CD14-positive monocyte (primary cell): ENCODE measurements around the gene LRRC28. TPM values are rescaled to one million over a fixed set of nuclear protein-coding genes. Genes with fewer than 3 reads are reported as not detected.

Experiments used
- DNase-seq, 3 donors: peaks; one replicate each; pipeline ENCODE4 v3.0.0-alpha.2; 2011 to 2022
- H2AFZ ChIP-seq: 2 replicates; pipeline ENCODE4 v1.6.0; 2012; ENCODE audit warnings: mild to moderate bottlenecking, low read depth, low read length, inconsistent platforms; ENCODE audit not compliant: insufficient read depth, poor library complexity, severe bottlenecking
- H3K27ac ChIP-seq, 2 donors: 1 replicate in 1 of 2; 2 replicates in 1 of 2; pipeline ENCODE4 v1.5.1; 2012 to 2013; ENCODE audit warnings: low read length in 2 of 2, control low read depth in 1 of 2, inconsistent platforms in 1 of 2, low read depth in 1 of 2, mild to moderate bottlenecking in 1 of 2
- H3K27me3 ChIP-seq, 2 donors: one replicate each; pipeline versions ENCODE4 v1.6.0 to v1.6.1; 2011 to 2013; ENCODE audit warnings: low read length in 2 of 2; ENCODE audit not compliant: control insufficient read depth in 2 of 2, insufficient read depth in 2 of 2
- H3K36me3 ChIP-seq, 2 donors: replicated peaks in 1 of 2; 1 replicate in 1 of 2; 2 replicates in 1 of 2; pipeline versions ENCODE4 v1.5.1 to v1.6.1; 2012 to 2013; ENCODE audit warnings: low read length in 2 of 2, control low read depth in 1 of 2, inconsistent platforms in 1 of 2, mild to moderate bottlenecking in 1 of 2; ENCODE audit not compliant: insufficient read depth in 2 of 2, control insufficient read depth in 1 of 2
- H3K4me1 ChIP-seq, 2 donors: 1 replicate in 1 of 2; 2 replicates in 1 of 2; pipeline versions ENCODE4 v1.5.1 to v1.6.1; 2012 to 2013; ENCODE audit warnings: low read length in 2 of 2, control low read depth in 1 of 2, inconsistent platforms in 1 of 2, mild to moderate bottlenecking in 1 of 2, moderate library complexity in 1 of 2; ENCODE audit not compliant: insufficient read depth in 2 of 2, control insufficient read depth in 1 of 2
- H3K4me2 ChIP-seq: replicated peaks from 2 replicates; pipeline ENCODE3; 2012; ENCODE audit warnings: low read length, moderate library complexity, mild to moderate bottlenecking; ENCODE audit not compliant: poor library complexity, severe bottlenecking; ENCODE audit errors: extremely low read depth
- H3K4me3 ChIP-seq, 3 experiments: fragments of 200-600 bp in 1 of 3; sonication (generic) in 1 of 3; replicated peaks in 1 of 3; 1 replicate in 2 of 3; 2 replicates in 1 of 3; pipeline ENCODE4 v1.5.1; 2011 to 2013; ENCODE audit warnings: low read length in 3 of 3, mild to moderate bottlenecking in 3 of 3, control low read depth in 2 of 3, low read depth in 2 of 3, inconsistent platforms in 1 of 3, moderate library complexity in 1 of 3
- H3K79me2 ChIP-seq: 2 replicates; pipeline ENCODE4 v1.6.0; 2012; ENCODE audit warnings: mild to moderate bottlenecking, control low read depth, inconsistent platforms, low read length, moderate library complexity; ENCODE audit not compliant: insufficient read depth
- H3K9ac ChIP-seq: 2 replicates; pipeline ENCODE4 v1.6.0; 2017; ENCODE audit warnings: low read length, mild to moderate bottlenecking; ENCODE audit not compliant: insufficient read depth, poor library complexity, severe bottlenecking
- H3K9me3 ChIP-seq, 2 donors: replicated peaks in 1 of 2; 1 replicate in 1 of 2; 2 replicates in 1 of 2; pipeline versions ENCODE4 v1.5.1 to v1.6.1; 2012 to 2013; ENCODE audit warnings: low read length in 2 of 2, control low read depth in 1 of 2; ENCODE audit not compliant: control insufficient read depth in 1 of 2, insufficient read depth in 1 of 2
- H4K20me1 ChIP-seq: 2 replicates; pipeline ENCODE4 v1.6.0; 2012; ENCODE audit warnings: mild to moderate bottlenecking, low read length, control low read depth, moderate library complexity; ENCODE audit not compliant: insufficient read depth
- H3K27ac Mint-ChIP-seq, 7 donors: one replicate each; pipeline ENCODE4 v1.8.0; 2020; ENCODE audit warnings: mild to moderate bottlenecking in 7 of 7, mixed read lengths in 7 of 7, moderate library complexity in 6 of 7, inconsistent platforms in 2 of 7
- H3K27me3 Mint-ChIP-seq, 3 donors: one replicate each; pipeline ENCODE4 v1.8.0; 2021 to 2022; ENCODE audit warnings: low read depth in 3 of 3, mild to moderate bottlenecking in 3 of 3, mixed read lengths in 3 of 3, moderate library complexity in 3 of 3, inconsistent platforms in 1 of 3
- H3K36me3 Mint-ChIP-seq, 2 donors: one replicate each; pipeline ENCODE4 v1.8.0; 2020; ENCODE audit warnings: mixed read lengths in 2 of 2, inconsistent platforms in 1 of 2, mild to moderate bottlenecking in 1 of 2
- H3K4me1 Mint-ChIP-seq: one replicate; pipeline ENCODE4 v1.8.0; 2020; ENCODE audit warnings: mild to moderate bottlenecking, mixed read lengths
- H3K4me3 Mint-ChIP-seq, 2 donors: one replicate each; pipeline ENCODE4 v1.8.0; 2020; ENCODE audit warnings: mild to moderate bottlenecking in 2 of 2, mixed read lengths in 2 of 2, moderate library complexity in 1 of 2
- H3K9me3 Mint-ChIP-seq, 7 donors: one replicate each; pipeline ENCODE4 v1.8.0; 2020 to 2022; ENCODE audit warnings: mixed read lengths in 7 of 7, mild to moderate bottlenecking in 6 of 7, moderate library complexity in 6 of 7, inconsistent platforms in 2 of 7
- WGBS: methylation state at CpG from one replicate; pipeline ENCODE4 v1.1.5; 2013; ENCODE audit warnings: missing lambda C conversion rate; ENCODE audit not compliant: insufficient coverage; 5-methylcytosine and 5-hydroxymethylcytosine counted together
- intact Hi-C, 2 donors: fragments of 100-400 bp; cut with micrococcal nuclease; formaldehyde crosslinking; loops; one replicate each; pipeline versions ENCODE4 v1.15.0 to v1.15.1; 2023
- polyA plus RNA-seq, 3 donors: library from polyadenylated mRNA; depleted of rRNA in 1 of 3; unstranded in 2 of 3; stranded (reverse) in 1 of 3; fragments of 300-500 nt in 2 of 3; fragments of >200 nt in 1 of 3; fragmentation: Illumina TruSeq in 2 of 3; gene quantifications; 1 replicate in 2 of 3; 2 replicates in 1 of 3; pipeline ENCODE4 v1.2.3, GENCODE V29; 2012 to 2021
- TF ChIP-seq, protein P1 (sequence below): fragments of 200-600 bp; IDR thresholded peaks from one replicate; pipeline ENCODE4 v1.8.0; 2022; ENCODE audit warnings: antibody characterized with exemption, mild to moderate bottlenecking

Gene LRRC28
- polyA plus RNA-seq, 3 donors = 18.6 to 25.3 (median 19.8) TPM

DNA sequence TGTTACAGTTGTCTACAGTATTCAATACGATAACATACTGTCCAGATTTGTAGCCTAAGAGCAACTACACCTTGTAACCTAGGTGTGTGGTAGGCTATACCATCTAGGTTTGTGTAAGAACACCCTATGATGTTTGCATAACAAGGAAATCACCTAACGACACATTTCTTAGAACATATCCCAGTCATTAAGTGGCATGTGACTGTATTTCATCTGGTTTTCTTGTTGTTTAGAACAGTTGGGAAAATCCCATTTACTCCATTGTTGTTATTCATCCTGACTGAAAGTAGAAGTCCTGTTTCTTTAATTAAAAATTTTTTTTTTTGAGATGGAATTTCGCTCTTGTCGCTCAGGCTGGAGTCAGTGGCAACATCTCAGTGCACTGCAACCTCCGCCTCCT is 31.3 kb downstream of the LRRC28 start:
- no peak overlapping the region for H3K9ac ChIP-seq
- H3K27me3 ChIP-seq = no peaks in the 10 kb centered on the region
- H3K36me3 Mint-ChIP-seq = peaks cover 11 to 15% of the 10 kb centered on the region in 2 donors
- H3K9me3 ChIP-seq = no peaks in the 10 kb centered on the region
- DNase-seq = peak in 1 of 3 donors; percentile 13
- H3K27ac Mint-ChIP-seq = no peak overlapping the region
- peaks cover 7% of the 10 kb centered on the region for H3K4me1 Mint-ChIP-seq
- no peak overlapping the region for H3K4me3 Mint-ChIP-seq
- no peak overlapping the region for H3K27ac ChIP-seq
- H3K4me2 ChIP-seq = no peak overlapping the region
- H4K20me1 ChIP-seq = no peaks in the 10 kb centered on the region
- H3K27me3 Mint-ChIP-seq = peaks cover 0 to 2% (median 0%) of the 10 kb centered on the region in 3 donors
- no peak overlapping the region for H3K4me3 ChIP-seq
- WGBS = no CpG with 5 or more reads among the region's 5 CpGs
- intact Hi-C loops = loop anchor here (5.0 kb wide), 2 partner anchors 425 to 475 kb away; no protein-coding TSS in a partner anchor
- no peaks in the 10 kb centered on the region for H3K79me2 ChIP-seq
- H3K36me3 ChIP-seq = no peaks in the 10 kb centered on the region
- TF ChIP-seq, protein P1, sequence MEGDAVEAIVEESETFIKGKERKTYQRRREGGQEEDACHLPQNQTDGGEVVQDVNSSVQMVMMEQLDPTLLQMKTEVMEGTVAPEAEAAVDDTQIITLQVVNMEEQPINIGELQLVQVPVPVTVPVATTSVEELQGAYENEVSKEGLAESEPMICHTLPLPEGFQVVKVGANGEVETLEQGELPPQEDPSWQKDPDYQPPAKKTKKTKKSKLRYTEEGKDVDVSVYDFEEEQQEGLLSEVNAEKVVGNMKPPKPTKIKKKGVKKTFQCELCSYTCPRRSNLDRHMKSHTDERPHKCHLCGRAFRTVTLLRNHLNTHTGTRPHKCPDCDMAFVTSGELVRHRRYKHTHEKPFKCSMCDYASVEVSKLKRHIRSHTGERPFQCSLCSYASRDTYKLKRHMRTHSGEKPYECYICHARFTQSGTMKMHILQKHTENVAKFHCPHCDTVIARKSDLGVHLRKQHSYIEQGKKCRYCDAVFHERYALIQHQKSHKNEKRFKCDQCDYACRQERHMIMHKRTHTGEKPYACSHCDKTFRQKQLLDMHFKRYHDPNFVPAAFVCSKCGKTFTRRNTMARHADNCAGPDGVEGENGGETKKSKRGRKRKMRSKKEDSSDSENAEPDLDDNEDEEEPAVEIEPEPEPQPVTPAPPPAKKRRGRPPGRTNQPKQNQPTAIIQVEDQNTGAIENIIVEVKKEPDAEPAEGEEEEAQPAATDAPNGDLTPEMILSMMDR = no peak
- no peaks in the 10 kb centered on the region for H3K4me1 ChIP-seq
- H2AFZ ChIP-seq = no peak overlapping the region
- H3K9me3 Mint-ChIP-seq = no peaks in the 10 kb centered on the region

DNA sequence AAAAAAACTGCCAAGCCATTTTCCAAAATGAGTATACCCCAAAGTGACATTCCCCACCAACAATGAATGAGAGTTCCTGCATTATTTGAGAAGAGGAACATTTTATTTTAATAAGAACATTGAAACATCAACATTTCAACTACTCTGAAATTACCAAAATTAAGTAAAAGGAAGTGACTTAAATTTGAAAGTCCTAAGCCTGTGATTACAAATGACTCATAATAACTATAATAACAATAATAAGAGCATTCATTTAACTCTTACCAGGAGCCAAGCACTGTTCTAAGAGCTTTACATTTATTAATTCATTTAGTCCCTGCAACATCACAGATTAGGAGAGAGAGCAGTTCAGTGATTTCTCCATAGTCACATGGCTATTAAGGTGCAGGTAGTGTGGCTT is 32.4 kb downstream of the LRRC28 start:
- no peak overlapping the region for H3K27ac Mint-ChIP-seq
- H3K27me3 ChIP-seq = no peaks in the 10 kb centered on the region
- intact Hi-C loops = loop anchor here (5.0 kb wide), 2 partner anchors 424 to 474 kb away; no protein-coding TSS in a partner anchor
- no peak overlapping the region for H3K27ac ChIP-seq
- H3K27me3 Mint-ChIP-seq = peaks cover 0 to 2% (median 0%) of the 10 kb centered on the region in 3 donors
- H3K4me3 Mint-ChIP-seq = no peak overlapping the region
- no peaks in the 10 kb centered on the region for H3K36me3 ChIP-seq
- H2AFZ ChIP-seq = no peak overlapping the region
- no peaks in the 10 kb centered on the region for H3K9me3 ChIP-seq
- DNase-seq = no peak
- H4K20me1 ChIP-seq = no peaks in the 10 kb centered on the region
- H3K4me1 Mint-ChIP-seq = peaks cover 7% of the 10 kb centered on the region
- TF ChIP-seq, protein P1 = no peak
- no peak overlapping the region for H3K4me3 ChIP-seq
- no peaks in the 10 kb centered on the region for H3K79me2 ChIP-seq
- H3K4me1 ChIP-seq = no peaks in the 10 kb centered on the region
- H3K4me2 ChIP-seq = no peak overlapping the region
- H3K9me3 Mint-ChIP-seq = no peaks in the 10 kb centered on the region
- no peak overlapping the region for H3K9ac ChIP-seq
- peaks cover 13 to 21% of the 10 kb centered on the region in 2 donors for H3K36me3 Mint-ChIP-seq
